ENCODE measurements around the gene CACHD1.

DNA sequence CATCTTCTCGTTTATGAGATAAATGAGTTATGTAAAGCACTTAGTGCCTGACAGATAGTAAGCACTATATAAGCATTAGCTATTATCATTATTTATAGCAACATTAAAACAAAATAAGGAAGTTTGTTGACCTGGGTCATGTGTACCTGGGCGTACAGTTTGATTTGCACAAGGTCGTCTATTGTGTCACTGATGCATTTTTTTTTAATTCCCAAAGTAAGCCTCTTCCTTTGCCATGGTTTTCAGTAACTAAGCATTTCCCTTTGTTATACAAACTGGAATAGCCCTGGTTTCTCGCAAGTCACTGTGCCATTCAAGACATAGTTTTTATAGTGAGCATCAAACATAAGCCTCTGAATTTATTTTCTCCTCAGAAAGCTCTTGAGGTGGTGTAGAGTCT lies 72.2 kb downstream of the CACHD1 start:
- TF ChIP-seq POLR2A (IDR thresholded peaks at IDR 0.05): no peak
- TF ChIP-seq, protein P1, sequence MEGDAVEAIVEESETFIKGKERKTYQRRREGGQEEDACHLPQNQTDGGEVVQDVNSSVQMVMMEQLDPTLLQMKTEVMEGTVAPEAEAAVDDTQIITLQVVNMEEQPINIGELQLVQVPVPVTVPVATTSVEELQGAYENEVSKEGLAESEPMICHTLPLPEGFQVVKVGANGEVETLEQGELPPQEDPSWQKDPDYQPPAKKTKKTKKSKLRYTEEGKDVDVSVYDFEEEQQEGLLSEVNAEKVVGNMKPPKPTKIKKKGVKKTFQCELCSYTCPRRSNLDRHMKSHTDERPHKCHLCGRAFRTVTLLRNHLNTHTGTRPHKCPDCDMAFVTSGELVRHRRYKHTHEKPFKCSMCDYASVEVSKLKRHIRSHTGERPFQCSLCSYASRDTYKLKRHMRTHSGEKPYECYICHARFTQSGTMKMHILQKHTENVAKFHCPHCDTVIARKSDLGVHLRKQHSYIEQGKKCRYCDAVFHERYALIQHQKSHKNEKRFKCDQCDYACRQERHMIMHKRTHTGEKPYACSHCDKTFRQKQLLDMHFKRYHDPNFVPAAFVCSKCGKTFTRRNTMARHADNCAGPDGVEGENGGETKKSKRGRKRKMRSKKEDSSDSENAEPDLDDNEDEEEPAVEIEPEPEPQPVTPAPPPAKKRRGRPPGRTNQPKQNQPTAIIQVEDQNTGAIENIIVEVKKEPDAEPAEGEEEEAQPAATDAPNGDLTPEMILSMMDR (IDR thresholded peaks at IDR 0.05): no peak
